Skeletal muscle cell (primary cell): ENCODE results near the gene TXNIP.

ENCODE experiments used
- DNase-seq: peaks from one replicate; pipeline ENCODE4 v3.0.0-alpha.2; 2010; ENCODE audit warnings: low read depth
- H3K4me3 ChIP-seq: 2 replicates; pipeline ENCODE4 v1.5.1; 2011; ENCODE audit warnings: low read depth, mild to moderate bottlenecking, control low read depth, low read length, moderate library complexity

Gene TXNIP

DNA sequence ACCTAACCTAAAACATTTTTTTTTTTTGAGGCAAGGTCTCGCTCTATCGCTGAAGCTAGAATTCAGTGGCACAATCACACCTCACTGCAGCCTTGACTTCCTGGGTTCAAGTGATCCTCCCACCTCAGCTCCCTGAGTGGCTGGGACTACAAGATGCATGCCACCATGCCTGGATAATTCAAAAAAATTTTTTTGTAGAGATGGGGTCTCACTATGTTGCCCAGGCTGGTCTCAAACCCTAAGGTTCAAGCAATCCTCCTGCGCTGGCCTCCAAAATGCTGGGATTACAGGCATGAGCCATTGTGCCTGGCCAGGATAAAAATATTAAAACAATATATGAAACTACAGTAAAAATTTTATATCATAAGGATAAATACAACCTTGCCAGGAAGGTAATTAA lies 43.5 kb downstream of the TXNIP start:
- H3K4me3 ChIP-seq: no peak overlapping the region
- no peak for DNase-seq

DNA sequence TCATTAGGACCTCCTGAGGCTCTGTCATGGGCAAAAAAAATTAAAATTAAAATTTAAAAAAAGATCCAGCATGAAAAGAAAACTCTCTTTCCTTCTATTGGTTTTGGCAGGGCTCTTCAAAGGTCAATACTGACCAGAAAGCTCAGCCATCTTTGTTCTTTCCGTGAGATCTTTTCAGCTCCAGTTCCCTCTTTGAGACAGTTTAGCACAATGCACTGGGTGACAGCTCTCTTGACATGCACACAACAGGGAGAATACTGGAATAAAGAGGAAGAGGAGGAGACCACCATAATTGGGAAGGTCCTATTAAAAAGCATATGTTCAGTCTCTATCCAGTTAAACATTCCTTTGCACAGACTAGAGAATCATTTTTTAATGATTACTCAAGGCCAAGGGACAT lies 44.9 kb downstream of the TXNIP start:
- H3K4me3 ChIP-seq: no peak overlapping the region
- no peak for DNase-seq

- DNase-seq: peak; percentile 53
- H3K4me3 ChIP-seq: no peak overlapping the region
These were observed 47.2 kb downstream of the TXNIP start for GRCh38 chr1:145949219-145949618.

DNA sequence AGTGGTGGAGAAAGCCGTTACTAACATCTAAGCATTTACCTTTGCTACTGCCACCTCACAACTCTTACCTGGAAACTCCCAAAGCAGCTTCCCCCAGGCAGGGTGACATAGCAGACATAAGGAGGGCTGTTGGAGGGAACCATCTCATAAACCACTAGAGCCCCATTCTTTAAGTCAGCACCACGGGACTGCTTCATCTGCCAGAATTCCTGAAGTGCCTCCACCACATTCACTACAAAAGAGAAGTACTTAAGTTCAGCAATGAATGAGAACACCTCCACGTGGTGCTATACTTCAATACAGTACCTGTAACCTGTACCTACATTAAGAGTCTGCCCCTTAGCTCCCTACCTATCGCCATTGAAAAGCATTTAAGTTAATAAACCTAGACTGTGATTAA lies 48.8 kb downstream of the TXNIP start:
- no peak overlapping the region for H3K4me3 ChIP-seq
- no peak for DNase-seq

- no peak overlapping the region for H3K4me3 ChIP-seq
- DNase-seq: no peak
These were observed 49.8 kb downstream of the TXNIP start for GRCh38 chr1:145946477-145946986.

DNA sequence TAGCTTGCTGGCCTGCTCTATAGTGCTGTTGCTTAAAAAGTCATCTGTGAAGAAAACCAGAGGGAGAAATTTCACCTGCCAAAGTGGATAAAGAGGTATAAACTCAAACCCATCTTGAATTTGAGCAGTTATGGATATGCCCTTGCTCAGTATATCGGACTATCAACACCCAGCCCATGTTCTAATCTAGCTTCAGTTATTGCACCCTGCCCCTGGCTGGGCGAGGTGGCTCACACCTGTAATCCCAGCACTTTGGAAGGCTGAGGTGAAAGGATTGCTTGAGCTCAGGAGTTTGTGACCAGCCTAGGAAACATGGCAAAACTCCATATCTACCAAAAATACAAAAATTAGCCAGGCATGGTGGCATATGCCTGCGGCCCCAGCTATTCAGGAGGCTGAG lies 51.8 kb downstream of the TXNIP start:
- H3K4me3 ChIP-seq: no peak overlapping the region
- DNase-seq: no peak

- no peak overlapping the region for H3K4me3 ChIP-seq
- no peak for DNase-seq
These were observed 53.5 kb downstream of the TXNIP start for GRCh38 chr1:145942871-145943270.
